ENCODE measurements around the gene VKORC1L1.

GRCh38 chr7:65924193-65924592 is 51.3 kb downstream of the VKORC1L1 start:
- TF ChIP-seq CTCF (conservative IDR thresholded peaks at IDR 0.05; ENCODE audit: low read length) (no peak), EZH2phosphoT487 (IDR thresholded peaks at IDR 0.05; ENCODE audit: borderline replicate concordance) (no peak)
